Left lung (tissue), 10 donors: ENCODE data around the gene NAA10. TPM values are rescaled to one million over a fixed set of nuclear protein-coding genes. Genes with fewer than 3 reads are reported as not detected.

Experiments
- ATAC-seq: fragments of 200-7000 bp; cut with Tn5 transposase; one replicate; pipeline ENCODE4 v1.9.1; 2020; ENCODE audit warnings: moderate library complexity
- DNase-seq, 4 donors: peaks; one replicate each; pipeline ENCODE4 v3.0.0-alpha.2; 2013 to 2020
- H3K27ac ChIP-seq, 2 donors: fragments of 200-600 bp; sonication (generic) in 1 of 2; one replicate each; pipeline versions ENCODE4 v1.5.0 to v1.8.0; 2020 to 2021
- H3K27me3 ChIP-seq, 2 donors: fragments of 200-600 bp; sonication (generic) in 1 of 2; one replicate each; pipeline versions ENCODE4 v1.5.0 to v1.8.0; 2020 to 2021
- H3K36me3 ChIP-seq, 2 donors: fragments of 200-600 bp; sonication (generic) in 1 of 2; one replicate each; pipeline versions ENCODE4 v1.5.0 to v1.8.0; 2020 to 2021
- H3K4me1 ChIP-seq, 2 donors: fragments of 200-600 bp; one replicate each; pipeline ENCODE4 v1.8.0; 2021
- H3K4me3 ChIP-seq, 2 donors: fragments of 200-600 bp; sonication (generic) in 1 of 2; one replicate each; pipeline versions ENCODE4 v1.5.0 to v1.8.0; 2020 to 2021; ENCODE audit warnings: mild to moderate bottlenecking in 1 of 2
- H3K9me3 ChIP-seq, 2 donors: fragments of 200-600 bp; sonication (generic) in 1 of 2; one replicate each; pipeline versions ENCODE4 v1.5.0 to v1.8.0; 2020 to 2021
- CTCF ChIP-seq, 2 donors: fragments of 200-600 bp; sonication (generic) in 1 of 2; IDR thresholded peaks; one replicate each; pipeline versions ENCODE4 v1.5.0 to v1.8.0; 2021; ENCODE audit warnings: antibody characterized with exemption in 2 of 2
- intact Hi-C, 2 donors: fragments of 100-400 bp; cut with DNase I; formaldehyde crosslinking; loops; one replicate each; pipeline versions ENCODE4 v1.11.2 to v1.14.2; 2022
- polyA plus RNA-seq, 6 donors: library from polyadenylated mRNA; unstranded; fragments of 120-200 nt; gene quantifications; one replicate each; pipeline ENCODE4 v1.2.1, GENCODE V29; 2013; ENCODE audit not compliant: insufficient read length in 6 of 6
- total RNA-seq, 2 donors: library from RNA; stranded (reverse); fragmentation: NEBNext Ultra II Directional; extraction: Animal tissue kit (Norgen Biotek cat#: 25700); gene quantifications; one replicate each; pipeline ENCODE4 v1.2.1, GENCODE V29; 2021
- donor health status: DM: no; HTN: yes; CAD: no.
- donor health status: DM: no; HTN: no; CAD: no.

NAA10 gene
- total and polyA plus RNA-seq, 8 donors: 49.0 to 105 (median 57.5) TPM

- Histone ChIP-seq H3K27me3 (no peaks in the 10 kb centered on the region), H3K9me3 (no peaks in the 10 kb centered on the region), H3K4me1 (peaks cover 12 to 62% of the 10 kb centered on the region in 2 donors), H3K36me3 (no peaks in the 10 kb centered on the region), H3K4me3 (peak overlapping the region; percentile 24 to 72), H3K27ac (peak overlapping the region; percentile 48 to 84)
- intact Hi-C loops: no loop called here
- DNase-seq (peak in 3 of 4 donors; percentile 44 to 64 (median 50)), ATAC-seq (no peak)
- TF ChIP-seq CTCF (IDR thresholded peaks at IDR 0.05): no peak
Measured at GRCh38 chrX:153969904-153970356, 35.1 kb upstream of the NAA10 start.

GRCh38 chrX:153969125-153969903 lies 34.5 kb upstream of the NAA10 start:
- H3K36me3 ChIP-seq: no peaks in the 10 kb centered on the region
- ATAC-seq (no peak), DNase-seq (peak in 1 of 4 donors; percentile 32)
- H3K4me3 ChIP-seq: peak overlapping the region; percentile 24 to 72
- TF ChIP-seq CTCF (IDR thresholded peaks at IDR 0.05): no peak
- peaks cover 12 to 56% of the 10 kb centered on the region in 2 donors for H3K4me1 ChIP-seq
- H3K9me3 ChIP-seq: no peaks in the 10 kb centered on the region
- intact Hi-C loops: no loop called here
- peak overlapping the region; percentile 23 to 84 for H3K27ac ChIP-seq
- no peaks in the 10 kb centered on the region for H3K27me3 ChIP-seq

GRCh38 chrX:153968754-153969124 lies 33.9 kb upstream of the NAA10 start:
- Histone ChIP-seq H3K27me3 (no peaks in the 10 kb centered on the region), H3K4me3 (peak overlapping the region in 1 of 2 donors; percentile 72), H3K4me1 (peaks cover 8 to 50% of the 10 kb centered on the region in 2 donors), H3K36me3 (peaks cover 0 to 6% of the 10 kb centered on the region in 2 donors), H3K9me3 (no peaks in the 10 kb centered on the region), H3K27ac (peak overlapping the region; percentile 13 to 84)
- intact Hi-C loops: no loop called here
- no peak for ATAC-seq
- DNase-seq: no peak
- TF ChIP-seq CTCF (IDR thresholded peaks at IDR 0.05): no peak

- no peak for TF ChIP-seq CTCF (IDR thresholded peaks at IDR 0.05)
- Histone ChIP-seq H3K27ac (peak overlapping the region; percentile 13 to 84), H3K9me3 (no peaks in the 10 kb centered on the region), H3K4me1 (peaks cover 8 to 45% of the 10 kb centered on the region in 2 donors), H3K4me3 (peak overlapping the region in 1 of 2 donors; percentile 72), H3K36me3 (peaks cover 0 to 10% of the 10 kb centered on the region in 2 donors), H3K27me3 (no peaks in the 10 kb centered on the region)
- intact Hi-C loops: no loop called here
- no peak for ATAC-seq
- no peak for DNase-seq
Measured at GRCh38 chrX:153968255-153968654, 33.4 kb upstream of the NAA10 start.

GRCh38 chrX:153967536-153968224 lies 32.8 kb upstream of the NAA10 start:
- Histone ChIP-seq H3K27ac (peak overlapping the region in 1 of 2 donors; percentile 84), H3K27me3 (no peaks in the 10 kb centered on the region), H3K4me3 (peak overlapping the region in 1 of 2 donors; percentile 72), H3K36me3 (peaks cover 0 to 16% of the 10 kb centered on the region in 2 donors), H3K9me3 (no peaks in the 10 kb centered on the region), H3K4me1 (peaks cover 8 to 44% of the 10 kb centered on the region in 2 donors)
- intact Hi-C loops: no loop called here
- no peak for TF ChIP-seq CTCF (IDR thresholded peaks at IDR 0.05)
- DNase-seq (no peak), ATAC-seq (no peak)
